ENCODE results near the gene SPRN.
"Not testable (repeated sequence)": the region's sequence is repeated elsewhere in the genome, so short reads cannot be mapped to it uniquely, and the experiment has no call there.

Gene SPRN

DNA sequence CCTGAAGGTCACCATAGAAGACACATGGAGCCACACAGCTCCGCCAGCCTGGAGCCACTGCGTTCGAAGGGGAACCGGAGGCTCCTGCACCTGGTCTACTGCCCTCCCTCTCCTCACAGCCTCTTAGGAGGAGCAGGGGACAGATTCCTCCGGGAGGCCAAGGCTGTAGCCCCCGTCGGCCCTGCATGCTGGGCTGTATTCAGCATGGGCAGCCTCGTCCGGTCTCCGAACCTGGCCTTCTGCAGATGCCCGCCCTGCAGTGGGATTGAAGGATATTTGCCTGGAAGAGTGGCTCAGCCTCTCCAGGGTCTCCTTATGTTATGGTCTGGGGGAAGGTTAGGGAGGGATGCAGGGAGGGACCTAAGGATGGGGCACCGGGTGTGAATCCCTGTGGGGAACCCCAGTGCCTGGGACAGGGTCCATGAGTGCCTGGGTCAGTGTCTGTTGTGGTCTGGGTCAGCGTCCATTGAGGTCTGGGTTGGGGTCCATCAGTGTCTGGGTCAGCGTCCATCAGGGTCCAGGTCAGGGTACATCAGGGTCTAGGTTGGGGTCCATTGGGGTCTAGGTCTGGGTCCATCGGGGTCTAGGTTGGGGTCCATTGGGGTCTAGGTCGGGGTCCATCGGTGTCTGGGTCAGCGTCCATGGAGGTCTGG lies 16.3 kb upstream of the SPRN start:
- DNase-seq, result no peak

DNA sequence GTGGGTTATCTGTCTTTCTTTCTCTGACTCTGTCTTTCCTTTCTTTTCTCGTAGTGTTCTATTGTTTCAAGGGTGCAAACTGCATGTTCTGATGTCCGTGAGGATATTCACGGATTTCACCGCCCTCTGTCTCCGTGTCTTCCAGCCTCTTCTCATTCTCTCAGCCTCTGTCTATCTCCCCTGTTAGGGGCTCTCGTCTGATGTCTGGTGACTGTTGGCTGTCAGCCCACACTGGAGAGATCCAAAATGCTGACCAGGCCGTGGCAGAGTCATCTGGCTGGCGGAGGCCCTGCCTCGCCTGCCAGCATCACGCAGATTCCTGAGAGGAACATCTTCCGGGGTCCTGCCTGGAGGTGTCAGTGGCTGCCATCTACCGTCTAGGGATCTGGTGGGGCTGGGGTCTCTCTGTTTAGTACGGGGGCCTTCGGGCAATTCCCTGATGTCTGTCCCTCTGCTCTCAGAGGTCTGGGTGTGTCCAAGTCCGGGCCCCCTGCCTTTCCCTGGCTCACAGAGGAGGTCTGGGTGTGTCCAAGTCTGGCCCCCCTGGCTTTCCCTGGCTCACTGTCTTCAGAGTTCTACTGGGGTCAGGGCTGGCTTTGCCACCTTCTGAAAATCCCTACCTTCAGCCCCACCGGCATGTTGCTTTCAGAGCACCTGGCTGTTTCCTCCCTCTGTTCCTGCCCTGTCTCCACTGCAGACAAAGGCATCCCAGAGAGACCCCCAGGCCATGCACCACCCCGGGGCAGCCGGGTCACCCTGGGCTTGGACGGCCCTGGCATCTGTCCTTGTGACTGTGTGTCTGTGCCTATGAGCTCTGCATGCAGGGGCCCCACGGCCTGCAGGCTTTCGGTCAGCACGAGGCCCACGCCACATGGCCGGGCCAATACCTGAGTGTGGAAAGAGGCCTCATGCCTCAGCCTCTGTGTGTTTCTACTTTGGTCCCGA lies 15.4 kb upstream of the SPRN start:
- no peak for DNase-seq

DNA sequence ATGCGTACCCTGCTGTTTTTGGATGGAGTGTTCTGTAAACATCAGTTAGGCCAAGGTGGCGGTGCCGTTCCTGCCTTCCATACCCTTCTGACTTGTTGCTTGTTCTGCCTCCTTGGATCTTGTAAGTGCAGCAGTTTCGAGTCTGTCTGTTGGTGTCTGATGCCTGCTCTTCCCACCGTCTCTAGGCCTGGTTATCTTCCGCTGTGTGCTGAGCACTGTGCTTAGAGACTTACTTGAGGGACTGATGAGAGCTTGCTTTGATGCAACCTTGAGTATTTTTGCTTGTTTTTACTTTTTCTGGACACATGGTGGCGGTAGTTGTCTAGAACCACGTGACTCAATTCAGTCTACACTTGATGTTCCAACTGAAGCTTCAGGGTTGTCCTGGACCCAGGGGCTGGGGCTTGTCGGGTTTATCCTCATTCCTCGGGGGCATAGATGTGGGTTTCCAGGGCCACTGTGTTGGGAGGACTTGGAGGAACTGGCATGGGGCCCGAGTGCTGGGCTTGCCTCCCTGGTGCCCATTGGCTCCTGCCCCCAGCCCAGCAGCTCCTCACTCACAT lies 14.4 kb upstream of the SPRN start:
- DNase-seq, result no peak

DNA sequence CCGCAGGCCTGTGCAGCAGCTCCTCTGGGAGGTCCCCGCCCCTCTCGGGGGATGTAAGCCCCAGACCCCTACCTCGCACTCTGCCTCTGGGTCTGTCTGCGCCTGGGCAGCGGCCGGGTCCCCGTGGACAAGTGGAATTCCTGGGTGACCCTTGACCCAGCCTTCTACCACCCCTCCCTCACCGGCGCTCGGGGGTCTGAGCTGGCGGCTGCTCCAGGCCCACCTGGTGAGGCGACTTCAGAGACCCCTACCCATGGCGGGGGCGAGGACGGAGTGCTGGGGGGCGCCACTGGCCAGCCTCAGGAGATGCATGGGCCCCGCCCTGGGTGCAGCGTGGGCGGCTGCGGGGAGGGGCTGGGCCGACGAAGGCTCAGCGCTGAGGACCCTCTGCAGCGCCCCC lies 8.4 kb upstream of the SPRN start:
- not testable (repeated sequence) for DNase-seq

DNA sequence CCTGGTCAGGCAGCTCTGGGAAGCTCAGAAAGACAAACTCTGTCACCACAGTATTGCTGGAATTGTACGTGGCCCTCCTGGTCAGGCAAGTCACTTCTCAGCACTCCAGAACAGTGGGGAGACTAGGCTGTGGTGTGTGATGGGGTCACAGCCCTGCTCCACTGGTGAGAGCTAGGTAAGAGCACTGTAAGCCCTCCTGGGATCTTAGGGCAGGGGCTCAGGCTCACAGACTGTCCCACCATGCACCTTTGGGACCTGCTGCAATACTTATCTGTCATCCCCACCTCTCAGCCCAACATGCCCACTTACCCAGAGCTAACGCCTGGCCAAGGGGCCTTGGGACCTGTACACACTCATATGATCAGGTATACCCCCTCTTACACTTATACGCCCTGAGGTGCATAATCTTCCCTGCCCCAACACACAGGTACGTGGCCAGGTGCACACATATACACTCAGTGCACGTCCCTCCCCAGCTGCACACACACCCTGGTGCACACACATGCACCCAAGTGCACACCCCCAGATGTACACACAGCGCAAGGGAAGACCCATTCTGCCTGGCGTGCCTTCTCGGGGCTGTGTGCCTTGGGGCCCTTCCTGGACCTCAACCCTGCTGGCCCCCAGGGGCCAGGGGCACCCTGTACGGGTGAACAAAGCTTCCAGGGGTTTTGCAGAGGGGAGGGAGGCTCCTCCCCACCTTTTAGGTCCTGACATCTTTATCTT lies 7.6 kb upstream of the SPRN start:
- not testable (repeated sequence) for DNase-seq

DNA sequence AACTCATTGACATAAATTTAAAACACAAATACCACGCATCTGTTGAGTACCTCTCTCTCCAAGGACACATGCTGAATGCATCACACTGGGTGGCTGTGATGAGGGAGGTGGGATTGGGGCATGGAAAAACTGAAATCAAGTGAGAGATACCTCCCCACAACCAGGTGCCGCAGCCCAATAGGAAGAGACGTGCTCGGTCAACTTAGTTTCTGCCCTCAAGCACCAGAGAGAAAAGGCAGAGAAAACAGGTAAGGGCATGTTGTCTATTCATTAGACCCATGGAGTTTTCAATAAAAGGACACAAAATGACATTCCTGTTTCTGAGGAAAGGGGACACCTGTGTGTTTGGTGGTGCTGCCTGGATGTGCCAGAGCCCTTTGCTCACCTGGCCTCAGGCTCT lies 5.1 kb upstream of the SPRN start:
- not testable (repeated sequence) for DNase-seq

DNA sequence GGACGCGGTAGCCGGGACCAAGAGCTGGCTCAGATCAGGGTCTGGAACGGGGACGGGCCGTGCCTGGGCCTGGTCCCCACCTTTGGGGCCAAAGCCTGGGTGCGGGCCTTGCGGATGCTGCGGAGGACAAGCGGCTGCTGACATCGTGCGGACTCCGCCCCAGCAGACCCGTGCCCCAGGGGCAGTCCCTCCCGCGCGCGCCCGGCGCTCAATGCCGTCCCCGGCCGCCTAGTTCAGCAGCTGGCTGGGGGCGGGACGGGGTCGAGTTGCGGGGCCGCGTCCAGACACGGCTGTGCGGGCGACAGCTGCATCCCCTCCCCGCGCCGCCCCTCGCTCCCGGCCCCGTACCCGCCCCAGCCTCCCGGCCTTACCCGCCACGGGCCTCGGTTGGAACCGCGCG lies 323 bp downstream of the SPRN start:
- not testable (repeated sequence) for DNase-seq

DNA sequence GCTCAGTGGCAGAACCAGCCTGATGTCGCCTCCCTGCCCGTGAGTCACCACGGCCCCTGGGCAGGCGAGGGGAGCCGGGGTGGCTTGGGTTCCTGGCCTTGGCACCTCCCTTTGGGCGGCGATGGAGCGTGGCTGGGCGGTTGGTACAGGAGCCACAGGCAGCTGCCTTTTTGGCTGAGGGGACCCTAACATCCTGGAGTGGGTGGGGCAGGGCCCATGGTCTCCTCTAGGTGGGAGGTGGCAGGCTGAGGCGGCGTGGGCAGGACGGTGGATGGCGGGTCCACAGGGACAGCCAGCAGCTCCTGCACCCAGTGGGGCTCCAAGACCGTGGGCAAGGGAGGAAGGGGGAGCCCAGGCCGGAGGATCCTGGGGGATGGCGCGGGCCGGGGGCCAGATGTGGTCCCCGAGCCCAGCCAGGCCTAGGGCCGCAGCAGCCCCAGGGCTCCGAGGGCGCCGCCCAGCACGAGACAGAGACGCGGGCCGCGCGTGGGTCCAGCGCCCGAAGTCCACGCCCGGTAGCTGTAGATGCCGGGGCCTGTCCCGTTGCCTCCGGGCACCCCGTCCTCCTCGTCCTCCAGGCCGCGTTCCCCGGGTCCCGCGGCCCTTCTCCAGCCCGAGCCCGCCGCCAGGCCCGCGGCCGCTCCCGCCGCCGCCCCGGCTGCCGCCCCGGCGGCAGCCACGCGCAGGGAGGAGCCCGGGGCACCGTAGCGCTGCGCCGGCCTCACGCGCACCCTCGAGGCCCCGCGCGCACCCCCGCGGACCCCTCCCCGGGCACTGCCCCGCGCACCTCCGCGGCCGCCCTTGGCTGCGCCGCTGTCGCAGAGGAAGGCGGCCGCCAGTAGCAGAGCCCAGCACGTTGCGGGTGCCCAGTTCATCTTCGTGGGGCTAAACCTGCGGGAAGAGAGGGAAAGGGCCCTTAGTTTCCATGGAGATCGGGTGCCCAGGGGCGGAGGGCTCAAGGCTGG lies 1.3 kb downstream of the SPRN start:
- no peak for DNase-seq

DNA sequence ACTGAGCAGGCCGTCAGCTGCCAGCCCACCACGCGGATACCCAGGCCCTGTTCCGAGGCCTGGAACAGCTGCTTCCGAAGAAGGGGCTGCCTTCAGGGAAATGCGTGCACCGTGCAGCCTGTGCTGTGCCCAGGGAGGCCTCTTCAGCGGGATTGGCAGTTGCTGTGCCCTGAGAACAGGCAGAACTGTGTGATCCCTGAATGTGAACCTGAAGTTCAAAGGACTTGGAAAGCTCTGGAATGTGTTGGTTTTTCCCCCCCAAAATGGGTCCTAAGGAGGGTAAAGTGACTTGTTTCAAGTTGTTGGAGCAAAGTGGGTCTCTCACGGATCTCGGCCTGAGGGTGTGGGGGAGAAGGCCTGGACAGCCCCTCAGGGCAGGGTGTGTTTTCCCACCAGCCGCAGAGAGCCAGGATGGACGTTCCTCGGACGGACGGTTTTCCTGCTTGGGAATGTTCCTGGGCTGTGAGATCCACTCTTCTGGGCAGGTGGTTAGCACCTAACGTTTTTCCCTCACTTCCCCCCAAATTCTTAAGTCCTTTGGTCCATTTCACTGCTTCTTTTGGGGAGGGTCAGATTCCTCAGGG lies 2.1 kb downstream of the SPRN start:
- DNase-seq, result no peak

DNA sequence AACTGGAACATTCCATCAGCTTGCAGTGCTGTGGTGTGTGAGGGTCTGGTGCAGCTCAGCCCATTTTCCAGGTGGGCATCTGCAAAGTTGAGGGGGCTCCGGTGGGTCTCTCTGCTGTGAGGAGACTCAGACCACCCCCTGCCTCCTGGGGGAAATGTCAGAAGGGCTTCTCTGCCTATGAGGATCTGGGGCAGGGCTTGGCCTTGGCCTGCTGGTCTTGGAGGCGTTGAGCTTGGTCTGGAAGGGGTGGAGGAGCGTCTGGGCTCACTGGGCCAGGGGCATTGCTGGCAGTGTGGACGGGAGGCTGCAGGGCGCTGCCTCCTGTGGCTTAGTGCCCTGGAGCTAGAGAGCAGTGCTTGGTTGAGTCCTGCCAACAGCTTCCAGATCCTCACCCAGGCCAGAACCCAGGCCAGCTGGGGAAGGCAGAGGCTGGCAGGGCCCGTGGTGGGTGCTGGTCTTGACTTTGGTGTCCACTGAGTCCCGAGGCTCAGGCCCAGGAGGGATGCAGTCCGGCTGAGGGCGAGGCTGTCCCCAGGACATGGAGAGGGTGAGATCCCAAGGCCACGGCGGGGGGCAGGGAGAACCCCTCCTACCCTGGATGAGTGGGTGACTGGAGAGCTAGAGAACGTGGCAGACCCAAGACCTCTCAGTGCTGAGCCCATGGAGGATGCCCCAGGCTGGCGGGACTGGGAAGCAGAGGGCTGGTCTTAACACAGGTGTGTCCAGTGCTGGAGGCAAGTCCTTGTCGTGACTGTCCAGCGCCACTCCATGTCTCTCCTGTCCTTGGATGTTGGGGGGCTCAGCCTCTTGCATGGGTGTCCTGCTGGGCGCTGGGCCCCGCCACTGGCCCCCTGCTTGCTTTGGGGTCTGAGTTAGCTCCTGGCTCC lies 2.8 kb downstream of the SPRN start:
- no peak for DNase-seq

DNA sequence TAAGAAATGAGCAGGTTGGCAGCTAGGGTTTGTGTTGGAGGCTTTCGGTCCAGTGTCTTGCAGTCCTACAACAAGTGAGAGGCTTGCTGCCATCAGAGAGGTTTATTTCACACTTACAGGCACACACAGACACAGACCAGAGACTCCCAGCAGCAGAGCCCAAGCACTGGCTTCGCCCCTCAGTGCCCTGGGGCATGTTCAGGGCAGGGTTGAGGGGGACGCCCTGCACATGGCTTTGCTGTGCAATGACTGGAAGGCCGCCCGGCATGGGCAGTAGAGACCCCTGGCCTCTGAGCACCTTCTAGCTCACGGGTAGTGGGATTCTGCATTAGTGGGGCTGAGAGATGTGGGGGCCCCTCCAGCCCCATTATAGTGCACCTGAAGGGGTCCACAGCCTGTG lies 3.8 kb downstream of the SPRN start:
- DNase-seq, result no peak

DNA sequence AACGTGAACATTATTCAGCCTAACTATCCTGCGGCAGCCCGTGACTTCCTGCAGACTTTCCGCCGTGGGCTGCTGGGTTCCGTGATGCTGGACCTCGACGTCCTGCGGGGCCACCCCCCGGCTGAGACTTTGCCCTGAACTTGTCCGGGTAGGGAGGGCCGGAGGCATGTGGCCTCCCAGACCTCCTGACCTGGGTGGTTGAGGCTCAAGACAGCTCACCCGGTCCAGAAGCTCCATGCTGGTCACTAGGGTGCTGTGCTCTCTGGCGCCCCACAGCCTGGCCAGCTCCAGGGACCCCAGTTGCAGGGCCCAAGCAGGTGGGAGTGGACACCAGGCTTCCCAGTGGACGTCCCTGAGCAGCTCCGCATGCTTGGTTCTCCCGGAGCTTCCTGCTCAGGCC lies 4.4 kb downstream of the SPRN start:
- DNase-seq, result no peak

DNA sequence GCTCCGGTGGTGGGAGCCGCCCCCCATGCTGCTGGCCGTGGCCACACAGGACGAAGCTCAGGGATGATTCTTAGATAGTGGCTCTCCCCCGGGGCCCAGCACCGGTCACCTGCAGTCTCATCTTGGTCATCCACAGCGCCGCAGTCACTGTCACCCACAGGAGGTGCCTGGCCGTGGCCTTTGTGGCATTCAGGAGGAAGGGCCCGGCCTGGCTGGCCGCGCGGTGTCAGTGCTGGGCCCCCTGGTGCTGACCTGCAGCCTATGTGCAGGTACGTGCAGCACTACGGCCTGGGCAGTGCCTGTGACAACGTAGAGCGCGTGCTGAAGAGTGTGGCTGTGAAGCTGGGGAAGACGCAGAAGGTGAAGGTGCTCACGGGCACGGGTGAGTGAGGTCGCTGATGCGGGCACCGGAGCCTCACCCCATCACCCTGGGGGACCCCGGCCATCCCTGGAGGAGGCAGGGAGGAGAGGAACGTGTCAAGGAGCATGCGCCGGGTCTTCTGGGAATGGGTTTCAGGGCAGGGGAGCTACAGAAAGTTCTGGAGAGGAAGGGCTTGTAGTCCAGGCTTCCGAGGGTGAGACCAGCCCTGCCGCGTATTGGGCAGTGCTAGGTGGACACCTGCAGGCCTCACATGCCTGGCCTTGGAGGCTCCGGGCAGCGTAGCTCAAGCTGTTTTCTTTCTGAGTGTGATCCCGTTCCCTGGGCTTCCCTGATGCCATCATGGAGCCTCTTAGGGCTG lies 5.0 kb downstream of the SPRN start:
- DNase-seq, result no peak

DNA sequence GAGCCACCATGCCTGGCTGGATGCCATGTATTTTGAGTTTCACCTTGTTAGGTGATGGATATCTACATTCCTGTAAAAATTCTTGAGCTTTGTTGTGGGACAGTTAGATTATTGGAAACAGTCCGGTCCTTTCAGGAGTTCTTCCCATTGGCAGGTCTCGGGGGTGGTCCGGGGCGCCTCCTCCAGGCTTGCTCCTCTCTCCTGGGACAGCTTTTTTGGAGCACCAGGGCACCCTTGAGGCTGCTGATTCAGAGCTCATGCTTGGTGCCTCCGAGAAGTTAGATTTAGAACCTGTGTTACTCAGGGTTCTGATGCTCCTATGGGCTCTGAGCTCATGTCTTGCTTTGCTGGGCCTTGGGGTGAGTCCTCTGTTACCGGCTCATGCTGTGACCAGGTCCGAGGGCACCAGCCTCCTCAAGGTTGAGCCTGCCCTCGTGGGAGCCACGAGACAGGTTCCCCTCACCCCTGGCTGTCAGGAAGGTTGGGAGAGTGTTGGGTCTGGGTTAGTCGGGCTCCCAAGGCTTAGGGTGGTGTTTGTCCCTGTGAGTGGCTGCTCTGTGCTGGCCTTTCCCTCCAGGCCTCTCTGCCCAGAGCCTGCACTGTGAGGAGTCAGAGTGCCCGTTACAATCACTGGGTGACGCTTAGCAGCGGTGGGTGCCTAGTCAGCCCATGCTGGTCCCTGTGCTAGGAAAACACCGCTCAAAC lies 6.0 kb downstream of the SPRN start:
- no peak for DNase-seq

DNA sequence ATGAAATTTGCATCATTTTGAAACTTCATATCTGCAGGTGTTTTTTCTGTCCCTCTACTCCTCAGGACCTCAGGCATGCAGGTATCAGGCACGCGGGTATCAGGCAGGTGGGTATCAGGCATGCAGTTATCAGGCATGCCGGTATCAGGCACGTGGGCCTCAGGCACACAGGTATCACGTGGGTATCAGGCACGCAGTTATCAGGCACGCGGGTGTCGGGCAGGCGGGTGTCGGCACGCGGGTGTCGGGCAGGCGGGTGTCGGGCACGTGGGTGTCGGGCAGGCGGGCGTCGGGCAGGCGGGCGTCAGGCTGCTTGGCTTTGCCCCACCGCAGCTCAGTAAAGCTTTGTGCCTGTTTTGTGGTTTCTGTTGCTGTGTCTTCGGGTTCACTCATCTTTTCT lies 8.7 kb downstream of the SPRN start:
- DNase-seq, result no peak

DNA sequence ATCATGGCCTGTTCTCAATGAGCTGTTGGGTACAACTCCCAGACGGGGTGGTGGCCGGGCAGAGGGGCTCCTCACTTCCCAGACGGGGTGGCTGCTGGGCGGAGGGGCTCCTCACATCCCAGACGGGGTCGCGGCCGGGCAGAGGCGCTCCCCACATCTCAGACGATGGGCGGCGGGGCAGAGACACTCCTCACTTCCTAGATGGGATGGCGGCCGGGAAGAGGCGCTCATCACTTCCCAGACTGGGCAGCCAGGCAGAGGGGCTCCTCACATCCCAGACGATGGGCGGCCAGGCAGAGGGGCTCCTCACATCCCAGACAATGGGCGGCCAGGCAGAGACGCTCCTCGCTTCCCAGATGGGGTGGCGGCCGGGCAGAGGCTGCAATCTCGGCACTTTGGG lies 10.0 kb downstream of the SPRN start:
- not testable (repeated sequence) for DNase-seq

DNA sequence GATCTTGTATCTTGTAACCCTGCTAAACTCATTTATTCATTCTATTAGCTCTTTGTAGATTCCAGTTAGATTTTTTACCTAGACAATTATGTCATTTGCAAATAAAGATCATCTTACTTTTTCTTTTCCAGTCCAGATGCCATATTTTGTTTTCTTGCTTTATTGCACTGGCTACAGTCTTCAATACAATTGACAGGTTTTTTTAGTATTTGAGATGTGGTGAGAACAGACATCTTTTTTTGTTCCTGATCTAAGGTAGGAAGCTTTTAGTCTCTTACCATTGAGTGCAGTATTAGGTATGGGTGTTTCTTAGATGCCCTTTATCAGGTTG lies 12.1 kb downstream of the SPRN start:
- no peak for DNase-seq
